ENCODE measurements around the gene CTPS2.
A peak's percentile ranks its signal among the peaks of the same experiment; 100 is the strongest.
"Not testable (repeated sequence)": the region's sequence is repeated elsewhere in the genome, so short reads cannot be mapped to it uniquely, and the experiment has no call there.

Gene CTPS2

DNA sequence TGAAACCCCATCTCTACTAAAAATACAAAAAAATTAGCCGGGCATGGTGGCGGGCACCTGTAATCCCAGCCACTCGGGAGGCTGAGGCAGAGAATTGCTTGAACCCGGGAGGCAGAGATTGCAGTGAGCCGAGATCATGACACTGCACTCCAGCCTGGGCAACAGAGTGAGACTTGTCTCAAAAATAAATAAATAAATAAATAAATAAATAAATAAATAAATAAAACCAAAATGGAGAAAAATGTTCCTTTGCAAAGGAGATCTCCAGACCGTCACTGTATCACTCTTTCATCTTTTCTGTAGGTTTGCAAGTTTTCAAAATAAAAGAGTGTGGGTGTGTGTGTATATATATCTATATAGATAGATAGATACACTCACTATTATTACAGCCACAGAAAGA is 109.2 kb downstream of the CTPS2 start:
- not testable (repeated sequence) for H3K27ac ChIP-seq (ENCODE audit: low read length); H3K9me3 ChIP-seq (ENCODE audit: insufficient read depth, low read depth, low read length); H3K4me1 ChIP-seq (ENCODE audit: insufficient read depth, low read length); H3K9ac ChIP-seq (ENCODE audit: low read depth, low read length); H3K4me3 ChIP-seq (ENCODE audit: low read length); H3K27me3 ChIP-seq (ENCODE audit: insufficient read depth, low read length)
- peaks cover 23% of the 10 kb centered on the region; the same call in 1 of the 2 replicates for H3K36me3 ChIP-seq (ENCODE audit: insufficient read depth, low read depth, low read length)

- peaks cover 15% of the 10 kb centered on the region; the same call in 1 of the 2 replicates for H3K36me3 ChIP-seq (ENCODE audit: insufficient read depth, low read depth, low read length)
- no peak overlapping the region for H3K4me3 ChIP-seq (ENCODE audit: low read length)
- no peaks in the 10 kb centered on the region for H3K4me1 ChIP-seq (ENCODE audit: insufficient read depth, low read length)
- no peak overlapping the region for H3K9ac ChIP-seq (ENCODE audit: low read depth, low read length)
- no peaks in the 10 kb centered on the region for H3K9me3 ChIP-seq (ENCODE audit: insufficient read depth, low read depth, low read length)
- no peak overlapping the region for H3K27ac ChIP-seq (ENCODE audit: low read length)
- no peaks in the 10 kb centered on the region for H3K27me3 ChIP-seq (ENCODE audit: insufficient read depth, low read length)
These were observed 110.6 kb downstream of the CTPS2 start for GRCh38 chrX:16601885-16602284.

DNA sequence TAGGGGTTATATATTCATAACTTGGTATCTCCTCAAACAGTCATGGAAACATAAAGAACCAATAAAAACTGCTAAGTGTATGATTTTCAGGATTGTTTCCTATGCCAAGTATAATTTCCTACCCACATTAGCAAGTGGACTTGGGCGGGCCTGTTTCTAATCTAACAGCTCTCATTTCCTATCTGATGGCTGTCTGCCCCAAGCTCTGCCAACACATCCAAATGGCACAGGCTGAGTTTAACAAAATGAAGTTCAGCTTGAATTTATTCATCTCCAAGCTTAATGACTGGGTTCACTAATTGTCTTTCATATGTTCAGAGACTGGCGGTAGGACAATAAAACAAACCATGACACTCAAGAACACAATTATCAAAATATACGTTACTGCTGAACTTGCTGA is 118.0 kb downstream of the CTPS2 start:
- no peak overlapping the region for H3K9ac ChIP-seq (ENCODE audit: low read depth, low read length)
- H3K27ac ChIP-seq (ENCODE audit: low read length), result no peak overlapping the region
- no peak overlapping the region for H3K4me3 ChIP-seq (ENCODE audit: low read length)
- no peaks in the 10 kb centered on the region for H3K4me1 ChIP-seq (ENCODE audit: insufficient read depth, low read length)
- no peaks in the 10 kb centered on the region for H3K27me3 ChIP-seq (ENCODE audit: insufficient read depth, low read length)
- peaks cover 17% of the 10 kb centered on the region for H3K36me3 ChIP-seq (ENCODE audit: insufficient read depth, low read depth, low read length)
- H3K9me3 ChIP-seq (ENCODE audit: insufficient read depth, low read depth, low read length), result no peaks in the 10 kb centered on the region

DNA sequence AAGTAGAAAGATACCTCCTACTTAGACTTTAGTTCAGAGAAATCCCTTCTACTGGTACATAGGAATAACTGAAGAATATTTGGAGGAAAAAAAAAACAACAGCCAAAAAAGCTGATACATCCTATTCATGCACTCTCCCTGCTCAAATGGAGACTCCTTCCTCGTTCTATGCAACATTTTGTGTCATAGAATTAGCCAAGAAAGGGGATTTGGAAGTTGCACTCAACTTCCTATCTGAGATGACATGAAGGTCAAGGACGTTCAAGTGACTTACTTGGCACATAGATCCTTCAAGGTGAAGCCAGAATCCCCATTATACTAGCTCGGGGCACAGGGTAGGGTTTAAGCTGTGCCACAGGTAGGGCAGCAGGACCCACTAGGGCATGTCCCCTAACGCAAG is 118.7 kb downstream of the CTPS2 start:
- Histone ChIP-seq H3K4me1 (ENCODE audit: insufficient read depth, low read length) (no peaks in the 10 kb centered on the region), H3K9ac (ENCODE audit: low read depth, low read length) (no peak overlapping the region), H3K27me3 (ENCODE audit: insufficient read depth, low read length) (no peaks in the 10 kb centered on the region), H3K36me3 (ENCODE audit: insufficient read depth, low read depth, low read length) (peaks cover 24% of the 10 kb centered on the region), H3K27ac (ENCODE audit: low read length) (no peak overlapping the region), H3K4me3 (ENCODE audit: low read length) (no peak overlapping the region), H3K9me3 (ENCODE audit: insufficient read depth, low read depth, low read length) (no peaks in the 10 kb centered on the region)

- Histone ChIP-seq H3K36me3 (ENCODE audit: insufficient read depth, low read depth, low read length) (peaks cover 32% of the 10 kb centered on the region), H3K9ac (ENCODE audit: low read depth, low read length) (no peak overlapping the region), H3K4me1 (ENCODE audit: insufficient read depth, low read length) (no peaks in the 10 kb centered on the region), H3K9me3 (ENCODE audit: insufficient read depth, low read depth, low read length) (no peaks in the 10 kb centered on the region), H3K27ac (ENCODE audit: low read length) (no peak overlapping the region), H3K27me3 (ENCODE audit: insufficient read depth, low read length) (no peaks in the 10 kb centered on the region), H3K4me3 (ENCODE audit: low read length) (no peak overlapping the region)
These were observed 120.2 kb downstream of the CTPS2 start for GRCh38 chrX:16592194-16592770.

DNA sequence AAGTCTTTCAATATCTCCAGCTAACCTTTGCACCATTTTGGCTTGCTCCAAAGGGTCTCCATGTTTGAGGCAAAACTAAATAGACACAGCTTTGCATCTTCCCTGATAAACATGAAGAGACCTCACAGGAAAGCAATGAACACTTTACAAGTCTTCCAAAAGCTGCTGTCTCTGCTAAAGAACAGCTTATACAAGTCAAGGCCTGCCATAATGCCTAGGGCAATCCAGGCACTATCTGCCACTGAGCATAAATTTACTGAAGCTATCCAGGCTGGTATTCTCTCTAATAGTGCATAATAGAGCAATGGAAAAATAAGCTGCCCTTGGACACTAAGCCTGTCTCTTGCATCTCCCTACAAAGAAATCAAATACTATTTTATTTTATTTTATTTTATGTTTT is 122.6 kb downstream of the CTPS2 start:
- Histone ChIP-seq H3K36me3 (ENCODE audit: insufficient read depth, low read depth, low read length) (peaks cover 32% of the 10 kb centered on the region), H3K9ac (ENCODE audit: low read depth, low read length) (no peak overlapping the region), H3K27me3 (ENCODE audit: insufficient read depth, low read length) (no peaks in the 10 kb centered on the region), H3K4me1 (ENCODE audit: insufficient read depth, low read length) (peaks cover 10% of the 10 kb centered on the region), H3K4me3 (ENCODE audit: low read length) (no peak overlapping the region), H3K27ac (ENCODE audit: low read length) (no peak overlapping the region), H3K9me3 (ENCODE audit: insufficient read depth, low read depth, low read length) (no peaks in the 10 kb centered on the region)

DNA sequence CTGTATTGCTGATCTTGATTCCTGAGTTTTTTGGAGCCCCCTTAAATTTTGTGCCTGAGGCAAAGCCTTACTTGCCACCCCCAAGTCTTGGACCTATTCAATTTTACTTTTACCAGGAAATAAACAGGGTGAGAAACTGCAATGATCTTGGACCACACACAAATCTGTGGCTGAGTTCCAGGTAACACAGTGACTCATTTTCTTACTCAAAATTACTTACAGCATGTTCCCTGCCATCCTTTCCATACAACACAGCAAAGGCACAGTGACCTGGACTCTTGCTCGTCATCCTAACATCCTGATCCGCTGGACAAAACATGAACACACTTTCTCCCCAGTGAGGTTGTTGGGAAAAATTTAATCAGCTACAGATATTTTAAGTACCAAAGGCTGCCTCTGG is 123.3 kb downstream of the CTPS2 start:
- peaks cover 32% of the 10 kb centered on the region for H3K36me3 ChIP-seq (ENCODE audit: insufficient read depth, low read depth, low read length)
- H3K9ac ChIP-seq (ENCODE audit: low read depth, low read length), result no peak overlapping the region; the same call in 1 of the 2 replicates
- H3K27ac ChIP-seq (ENCODE audit: low read length), result no peak overlapping the region
- no peak overlapping the region for H3K4me3 ChIP-seq (ENCODE audit: low read length)
- H3K9me3 ChIP-seq (ENCODE audit: insufficient read depth, low read depth, low read length), result no peaks in the 10 kb centered on the region
- peaks cover 10% of the 10 kb centered on the region for H3K4me1 ChIP-seq (ENCODE audit: insufficient read depth, low read length)
- H3K27me3 ChIP-seq (ENCODE audit: insufficient read depth, low read length), result no peaks in the 10 kb centered on the region

- Histone ChIP-seq H3K9me3 (ENCODE audit: insufficient read depth, low read depth, low read length) (no peaks in the 10 kb centered on the region), H3K4me1 (ENCODE audit: insufficient read depth, low read length) (peaks cover 10% of the 10 kb centered on the region), H3K27me3 (ENCODE audit: insufficient read depth, low read length) (no peaks in the 10 kb centered on the region), H3K27ac (ENCODE audit: low read length) (no peak overlapping the region), H3K36me3 (ENCODE audit: insufficient read depth, low read depth, low read length) (peaks cover 38% of the 10 kb centered on the region), H3K9ac (ENCODE audit: low read depth, low read length) (no peak overlapping the region), H3K4me3 (ENCODE audit: low read length) (no peak overlapping the region)
These were observed 124.2 kb downstream of the CTPS2 start for GRCh38 chrX:16588266-16588665.

- no peak overlapping the region for H3K9ac ChIP-seq (ENCODE audit: low read depth, low read length)
- H3K9me3 ChIP-seq (ENCODE audit: insufficient read depth, low read depth, low read length), result no peaks in the 10 kb centered on the region
- peaks cover 10% of the 10 kb centered on the region for H3K4me1 ChIP-seq (ENCODE audit: insufficient read depth, low read length)
- H3K4me3 ChIP-seq (ENCODE audit: low read length), result no peak overlapping the region
- H3K27me3 ChIP-seq (ENCODE audit: insufficient read depth, low read length), result no peaks in the 10 kb centered on the region
- H3K27ac ChIP-seq (ENCODE audit: low read length), result no peak overlapping the region
- H3K36me3 ChIP-seq (ENCODE audit: insufficient read depth, low read depth, low read length), result peaks cover 42% of the 10 kb centered on the region
These were observed 124.6 kb downstream of the CTPS2 start for GRCh38 chrX:16587836-16588235.

DNA sequence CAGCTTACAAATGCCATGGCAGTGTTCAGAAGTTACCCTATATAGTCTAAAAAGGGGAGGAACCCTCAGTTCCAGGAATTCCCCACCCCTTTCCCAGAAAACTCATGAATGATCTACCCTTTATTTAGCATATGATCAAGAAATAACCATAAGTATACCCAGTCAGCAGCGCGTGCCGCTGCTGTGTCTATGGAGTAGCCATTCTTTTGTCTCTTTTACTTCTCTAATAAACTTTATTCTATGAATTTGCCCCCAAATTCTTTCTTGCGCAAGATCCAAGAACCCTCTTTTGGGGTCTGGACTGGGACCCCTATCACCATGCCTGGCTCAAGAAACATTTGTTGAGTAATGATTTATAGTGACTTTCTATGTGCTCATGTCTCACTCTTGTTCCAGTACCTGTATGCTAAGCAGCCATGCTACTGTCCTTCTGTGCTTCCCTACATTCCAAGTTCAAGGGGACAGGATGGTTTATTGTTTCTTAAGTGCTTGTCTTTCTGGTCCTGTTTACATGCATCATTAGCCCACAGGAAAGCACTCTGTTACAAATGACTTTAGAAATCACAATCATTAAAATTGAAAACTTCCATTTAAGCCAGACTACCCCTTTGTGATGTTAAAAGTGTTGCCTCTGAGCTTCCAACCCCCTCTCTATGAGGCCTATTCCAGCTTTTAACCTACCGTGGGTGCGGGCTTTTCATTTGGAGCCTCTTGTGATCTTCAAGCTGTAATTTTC is 125.9 kb downstream of the CTPS2 start:
- Histone ChIP-seq H3K4me1 (ENCODE audit: insufficient read depth, low read length) (peaks cover 10% of the 10 kb centered on the region), H3K4me3 (ENCODE audit: low read length) (peak overlapping the region; percentile 26; the same call in 1 of the 2 replicates)

GRCh38 chrX:16585486-16586376 is 126.7 kb downstream of the CTPS2 start:
- no peak overlapping the region for H3K27ac ChIP-seq (ENCODE audit: low read length)
- peaks cover 15% of the 10 kb centered on the region; the same call in 1 of the 2 replicates for H3K9me3 ChIP-seq (ENCODE audit: insufficient read depth, low read depth, low read length)
- H3K9ac ChIP-seq (ENCODE audit: low read depth, low read length), result peak overlapping the region; percentile 58; the same call in 1 of the 2 replicates
- no peak overlapping the region for H3K4me3 ChIP-seq (ENCODE audit: low read length)
- H3K4me1 ChIP-seq (ENCODE audit: insufficient read depth, low read length), result peaks cover 10% of the 10 kb centered on the region
- H3K36me3 ChIP-seq (ENCODE audit: insufficient read depth, low read depth, low read length), result peaks cover 53% of the 10 kb centered on the region
- H3K27me3 ChIP-seq (ENCODE audit: insufficient read depth, low read length), result no peaks in the 10 kb centered on the region

More for the DNA sequence above, 125.9 kb downstream of the CTPS2 start:
- H3K27ac ChIP-seq (ENCODE audit: low read length), result no peak overlapping the region
- H3K36me3 ChIP-seq (ENCODE audit: insufficient read depth, low read depth, low read length), result peaks cover 55% of the 10 kb centered on the region
- H3K9me3 ChIP-seq (ENCODE audit: insufficient read depth, low read depth, low read length), result peaks cover 8% of the 10 kb centered on the region; the same call in 1 of the 2 replicates
- peak overlapping the region; percentile 58 for H3K9ac ChIP-seq (ENCODE audit: low read depth, low read length)
- H3K27me3 ChIP-seq (ENCODE audit: insufficient read depth, low read length), result no peaks in the 10 kb centered on the region
